Upper lobe of left lung (tissue), 6 donors: ENCODE measurements around the gene GNS. TPM values are rescaled to one million over a fixed set of nuclear protein-coding genes. Genes with fewer than 3 reads are reported as not detected.

ENCODE experiments used
- ATAC-seq, 2 donors: fragments of 200-7000 bp; cut with Tn5 transposase; one replicate each; pipeline ENCODE4 v1.9.1; 2022; ENCODE audit warnings: mild to moderate bottlenecking in 2 of 2, moderate library complexity in 2 of 2; ENCODE audit not compliant: low FRiP score in 2 of 2
- DNase-seq, 2 donors: peaks; one replicate each; pipeline ENCODE4 v3.0.0-alpha.2; 2019 to 2020
- H3K27ac ChIP-seq, 4 donors: fragments of 200-600 bp; sonication (generic); one replicate each; pipeline ENCODE4 v1.5.1; 2016 to 2019
- H3K27me3 ChIP-seq, 4 donors: fragments of 200-600 bp; sonication (generic); one replicate each; pipeline ENCODE4 v1.5.1; 2017 to 2019
- H3K36me3 ChIP-seq, 4 donors: fragments of 200-600 bp; sonication (generic); one replicate each; pipeline ENCODE4 v1.5.1; 2016 to 2019
- H3K4me1 ChIP-seq, 4 donors: fragments of 200-600 bp; sonication (generic); one replicate each; pipeline ENCODE4 v1.5.1; 2018 to 2019
- H3K4me3 ChIP-seq, 4 donors: fragments of 200-600 bp; sonication (generic); one replicate each; pipeline ENCODE4 v1.5.1; 2017 to 2019; ENCODE audit warnings: mild to moderate bottlenecking in 2 of 4, moderate library complexity in 1 of 4
- H3K9me3 ChIP-seq, 4 donors: fragments of 200-600 bp; sonication (generic); one replicate each; pipeline ENCODE4 v1.5.1; 2018 to 2019
- CTCF ChIP-seq, 6 experiments: fragments of 450-650 bp in 4 of 6; fragments of 200-600 bp in 2 of 6; sonication (generic) in 2 of 6; IDR thresholded peaks; one replicate each; pipeline ENCODE4 v1.5.1; 2016 to 2019; ENCODE audit warnings: antibody characterized with exemption in 6 of 6
- EP300 ChIP-seq, 4 donors: sonication (generic); formaldehyde crosslinking; IDR thresholded peaks; one replicate each; pipeline ENCODE4 v1.5.1; 2017; ENCODE audit warnings: antibody characterized with exemption in 4 of 4, control low read depth in 2 of 4
- POLR2A ChIP-seq, 4 donors: fragments of 450-650 bp; IDR thresholded peaks; one replicate each; pipeline ENCODE4 v1.5.1; 2016 to 2017; ENCODE audit warnings: antibody characterized with exemption in 4 of 4, mild to moderate bottlenecking in 2 of 4
- POLR2AphosphoS5 ChIP-seq, 2 donors: sonication (generic); formaldehyde crosslinking; IDR thresholded peaks; one replicate each; pipeline ENCODE4 v1.5.1; 2017; ENCODE audit warnings: antibody characterized with exemption in 2 of 2
- WGBS, 2 donors: methylation state at CpG; one replicate each; pipeline ENCODE4 v1.1.5; 2017 to 2018; 5-methylcytosine and 5-hydroxymethylcytosine counted together
- total RNA-seq, 6 donors: library from RNA; depleted of rRNA in 4 of 6; stranded (reverse); fragments of >200 nt in 4 of 6; gene quantifications; one replicate each; pipeline versions ENCODE4 v1.1.0 to v1.2.1, GENCODE V29; 2016 to 2021
- donor health status: DM: no; HTN: no; CAD: no; lungs with moderate emphysema.
- donor health status: DM: no; HTN: yes; CAD: no; lungs with severe emphysema.

Gene GNS
- 100 to 1,000 TPM in 4 of 6 donors, 10 to 100 TPM in 2; 43.0 to 201 (median 135) TPM for total RNA-seq

GRCh38 chr12:64759035-64759894, at the start of gene GNS:
Gene GNS (minus strand): TSS chr12:64759406. CDS start chr12:64759276, 130 bp downstream.
- Histone ChIP-seq H3K9me3 (no peaks in the 10 kb centered on the region), H3K4me3 (peak within 1 kb of the TSS; percentile 71 to 97 (median 86)), H3K27me3 (no peaks in the 10 kb centered on the region), H3K4me1 (peaks cover 17 to 40% (median 30%) of the 10 kb centered on the region in 4 donors), H3K36me3 (no peaks in the 10 kb centered on the region), H3K27ac (peak within 1 kb of the TSS; percentile 78 to 97 (median 88))
- WGBS, 2 donors = 1% methylated on average over 42 to 65 of the region's 67 CpGs
- DNase-seq = peak; percentile 97 to 100
- TF ChIP-seq EP300 (IDR thresholded peaks at IDR 0.05) (peak in 1 of 4 donors; percentile 2), POLR2AphosphoS5 (IDR thresholded peaks at IDR 0.05) (peak; percentile 81 to 91), CTCF (IDR thresholded peaks at IDR 0.05) (peak in 3 of 6 experiments; percentile 6 to 25 (median 16)), POLR2A (IDR thresholded peaks at IDR 0.05) (peak in 3 of 4 donors; percentile 43 to 80 (median 75))
- peak; percentile 98 to 99 for ATAC-seq

- H3K36me3 ChIP-seq = no peaks in the 10 kb centered on the region
These were observed 48.9 kb upstream of the GNS start for GRCh38 chr12:64808110-64808509.

GRCh38 chr12:64806593-64807460, 47.6 kb upstream of the GNS start:
- WGBS, 2 donors = 71 to 78% methylated on average over 7 of the region's 7 CpGs
- Histone ChIP-seq H3K27ac (no peak overlapping the region), H3K27me3 (no peaks in the 10 kb centered on the region), H3K9me3 (no peaks in the 10 kb centered on the region), H3K36me3 (no peaks in the 10 kb centered on the region), H3K4me1 (peaks cover 0 to 5% (median 0%) of the 10 kb centered on the region in 4 donors), H3K4me3 (no peak overlapping the region)
- TF ChIP-seq EP300 (IDR thresholded peaks at IDR 0.05) (no peak), POLR2A (IDR thresholded peaks at IDR 0.05) (no peak), CTCF (IDR thresholded peaks at IDR 0.05) (no peak), POLR2AphosphoS5 (IDR thresholded peaks at IDR 0.05) (no peak)
- DNase-seq (no peak), ATAC-seq (no peak)

More at GRCh38 chr12:64808110-64808509, 48.9 kb upstream of the GNS start:
- no peak for DNase-seq
- Histone ChIP-seq H3K4me3 (no peak overlapping the region), H3K27me3 (no peaks in the 10 kb centered on the region), H3K9me3 (no peaks in the 10 kb centered on the region), H3K4me1 (no peaks in the 10 kb centered on the region), H3K27ac (no peak overlapping the region)
- WGBS, 2 donors = 29 to 43% methylated on average over 5 of the region's 5 CpGs
- TF ChIP-seq POLR2AphosphoS5 (IDR thresholded peaks at IDR 0.05) = no peak
- TF ChIP-seq POLR2A (IDR thresholded peaks at IDR 0.05) = no peak
- no peak for TF ChIP-seq EP300 (IDR thresholded peaks at IDR 0.05)
- ATAC-seq = no peak

DNA sequence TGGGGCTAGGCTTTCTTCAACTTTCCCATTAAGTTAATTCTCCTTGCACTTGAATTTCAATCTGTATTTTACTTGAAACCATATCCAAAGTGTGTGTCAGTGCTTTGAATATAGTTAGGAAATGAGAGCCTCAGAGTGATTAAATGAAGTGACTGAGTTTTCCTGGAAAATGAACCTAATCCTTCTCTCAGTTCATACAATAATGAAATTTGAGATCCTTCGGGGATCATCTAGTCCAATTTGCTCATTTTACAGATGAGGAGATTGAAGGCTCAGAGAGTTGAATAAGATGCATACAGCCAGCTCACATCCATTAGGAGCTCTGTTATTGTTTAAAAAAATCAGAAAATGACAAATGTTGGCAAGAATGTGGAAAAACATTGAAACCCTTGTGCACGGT, 47.0 kb upstream of the GNS start:
- TF ChIP-seq POLR2A (IDR thresholded peaks at IDR 0.05) (no peak), CTCF (IDR thresholded peaks at IDR 0.05) (no peak), EP300 (IDR thresholded peaks at IDR 0.05) (no peak), POLR2AphosphoS5 (IDR thresholded peaks at IDR 0.05) (no peak)
- Histone ChIP-seq H3K4me3 (no peak overlapping the region), H3K9me3 (no peaks in the 10 kb centered on the region), H3K4me1 (peaks cover 0 to 5% (median 0%) of the 10 kb centered on the region in 4 donors), H3K27me3 (no peaks in the 10 kb centered on the region), H3K27ac (no peak overlapping the region), H3K36me3 (no peaks in the 10 kb centered on the region)
- no peak for DNase-seq
- no peak for ATAC-seq
- WGBS, 2 donors = 87 to 93% methylated on average over 2 of the region's 2 CpGs
